H1 (cell line): ENCODE data around the gene DNAJC17. TPM values are rescaled to one million over a fixed set of nuclear protein-coding genes. Genes with fewer than 3 reads are reported as not detected.

Experiments used
- CTCF ChIA-PET: fragments of 300-600 bp; sonication (Branson Sonifier 250); formaldehyde crosslinking; loops from one replicate; lab custom pipeline; 2021; ENCODE audit not compliant: partially characterized antibody; lab: Charles Lee
- POLR2A ChIA-PET: fragments of 300-600 bp; sonication (Branson Sonifier 250); formaldehyde crosslinking; loops from one replicate; lab custom pipeline; 2021; ENCODE audit warnings: inconsistent platforms; ENCODE audit not compliant: partially characterized antibody; lab: Charles Lee
- DNase-seq, 2 experiments: peaks; one replicate each; pipeline versions ENCODE4 v3.0.0 to v3.0.0-alpha.2; 2010 to 2022; ENCODE audit warnings: low spot score in 2 of 2, low read depth in 1 of 2, mixed read lengths in 1 of 2
- FAIRE-seq: peaks from 2 replicates; lab custom pipeline; 2011; peaks lifted over from hg19 to GRCh38; lab: Jason Lieb, UNC
- H2AFZ ChIP-seq: 2 replicates; pipeline ENCODE4 v1.8.1; 2012; ENCODE audit warnings: low read length, inconsistent platforms
- H2AK5ac ChIP-seq: 2 replicates; pipeline ENCODE4 v1.6.1; 2013; ENCODE audit warnings: low read depth, low read length
- H2BK120ac ChIP-seq: replicated peaks from 2 replicates; pipeline ENCODE3; 2013; ENCODE audit warnings: low read depth, low read length, inconsistent platforms
- H2BK12ac ChIP-seq: 2 replicates; pipeline ENCODE4 v1.6.1; 2013; ENCODE audit warnings: low read depth, low read length
- H2BK15ac ChIP-seq: 2 replicates; pipeline ENCODE4 v1.6.1; 2013; ENCODE audit warnings: low read length
- H2BK20ac ChIP-seq: 2 replicates; pipeline ENCODE4 v1.6.1; 2013; ENCODE audit warnings: low read length
- H2BK5ac ChIP-seq: 2 replicates; pipeline ENCODE4 v1.6.1; 2013; ENCODE audit warnings: low read depth, low read length
- H3K14ac ChIP-seq: 2 replicates; pipeline ENCODE4 v1.6.1; 2013; ENCODE audit warnings: inconsistent platforms; ENCODE audit not compliant: insufficient read length
- H3K18ac ChIP-seq: 2 replicates; pipeline ENCODE4 v1.6.1; 2013; ENCODE audit warnings: low read length; ENCODE audit errors: extremely low read depth
- H3K23ac ChIP-seq: 2 replicates; pipeline ENCODE4 v1.6.1; 2013; ENCODE audit warnings: inconsistent platforms; ENCODE audit not compliant: insufficient read length
- H3K23me2 ChIP-seq: 2 replicates; pipeline ENCODE4 v1.6.1; 2013; ENCODE audit warnings: low read depth, low read length
- H3K27ac ChIP-seq: 2 replicates; pipeline ENCODE4 v1.6.1; 2011; ENCODE audit warnings: low read depth, low read length, inconsistent platforms
- H3K27me3 ChIP-seq, 4 experiments: replicated peaks in 1 of 4; 1 replicate in 1 of 4; 2 replicates in 3 of 4; pipeline versions ENCODE4 v1.6.1 to v1.8.1; 2011 to 2013; ENCODE audit warnings: low read length in 3 of 4, mild to moderate bottlenecking in 3 of 4, inconsistent platforms in 2 of 4, mixed read lengths in 2 of 4, moderate library complexity in 1 of 4; ENCODE audit not compliant: control insufficient read depth in 3 of 4, insufficient read depth in 3 of 4; ENCODE audit errors: extremely low read depth in 1 of 4
- H3K36me3 ChIP-seq, 4 experiments: 2 replicates each; pipeline versions ENCODE4 v1.6.1 to v1.8.1; 2011 to 2013; ENCODE audit warnings: mild to moderate bottlenecking in 4 of 4, low read length in 3 of 4, moderate library complexity in 2 of 4, control low read depth in 1 of 4, inconsistent platforms in 1 of 4; ENCODE audit not compliant: insufficient read depth in 4 of 4, control insufficient read depth in 2 of 4
- H3K4ac ChIP-seq: replicated peaks from 2 replicates; pipeline ENCODE3; 2013; ENCODE audit warnings: low read length, low read depth, mixed read lengths, inconsistent platforms; ENCODE audit not compliant: insufficient read length
- H3K4me1 ChIP-seq, 4 experiments: replicated peaks in 1 of 4; 1 replicate in 1 of 4; 2 replicates in 3 of 4; pipeline versions ENCODE4 v1.6.1 to v1.8.1; 2011 to 2013; ENCODE audit warnings: low read length in 3 of 4, inconsistent platforms in 2 of 4, mixed read lengths in 1 of 4; ENCODE audit not compliant: insufficient read depth in 4 of 4, control insufficient read depth in 3 of 4
- H3K4me2 ChIP-seq, 2 experiments: 2 replicates each; pipeline versions ENCODE4 v1.6.1 to v1.8.1; 2011 to 2013; ENCODE audit warnings: low read depth in 2 of 2, low read length in 2 of 2, control low read depth in 1 of 2, inconsistent platforms in 1 of 2, mild to moderate bottlenecking in 1 of 2; ENCODE audit not compliant: insufficient read depth in 1 of 2
- H3K4me3 ChIP-seq, 4 experiments: fragments of 200-600, 300-600 bp in 1 of 4; sonication (generic), shearing (Covaris generic), sonication (Bioruptor Twin) in 1 of 4; 2 replicates each; pipeline versions ENCODE4 v1.5.1 to v1.8.1; 2011 to 2016; ENCODE audit warnings: low read length in 4 of 4, low read depth in 3 of 4, control low read depth in 2 of 4, inconsistent platforms in 2 of 4, mild to moderate bottlenecking in 2 of 4, mixed read lengths in 1 of 4, moderate library complexity in 1 of 4; ENCODE audit not compliant: insufficient read depth in 2 of 4; ENCODE audit errors: extremely low read depth in 1 of 4
- H3K56ac ChIP-seq: replicated peaks from 2 replicates; pipeline ENCODE3; 2013; ENCODE audit warnings: low read depth, mild to moderate bottlenecking, mixed read lengths, low read length, inconsistent platforms; ENCODE audit not compliant: insufficient read length
- H3K79me1 ChIP-seq: 2 replicates; pipeline ENCODE4 v1.6.1; 2013; ENCODE audit warnings: low read depth, low read length, control low read depth
- H3K79me2 ChIP-seq, 2 experiments: 2 replicates each; pipeline versions ENCODE4 v1.6.1 to v1.8.1; 2012 to 2013; ENCODE audit warnings: low read length in 2 of 2, mild to moderate bottlenecking in 2 of 2, inconsistent platforms in 1 of 2; ENCODE audit not compliant: insufficient read depth in 2 of 2, control insufficient read depth in 1 of 2
- H3K9ac ChIP-seq, 4 experiments: replicated peaks in 1 of 4; 1 replicate in 1 of 4; 2 replicates in 3 of 4; pipeline versions ENCODE4 v1.6.1 to v1.8.1; 2011 to 2013; ENCODE audit warnings: low read depth in 3 of 4, low read length in 3 of 4, control low read depth in 2 of 4, mild to moderate bottlenecking in 2 of 4, moderate library complexity in 2 of 4, inconsistent platforms in 1 of 4; ENCODE audit errors: extremely low read depth in 1 of 4
- H3K9me3 ChIP-seq, 2 experiments: 2 replicates each; pipeline versions ENCODE4 v1.6.1 to v1.8.1; 2012 to 2013; ENCODE audit warnings: mild to moderate bottlenecking in 2 of 2, moderate library complexity in 2 of 2, control low read depth in 1 of 2, inconsistent platforms in 1 of 2, low read depth in 1 of 2, low read length in 1 of 2, mixed read lengths in 1 of 2; ENCODE audit not compliant: insufficient read depth in 2 of 2
- H4K20me1 ChIP-seq, 2 experiments: replicated peaks in 1 of 2; 2 replicates each; pipeline versions ENCODE3 to v1.8.1; 2011 to 2013; ENCODE audit warnings: inconsistent platforms in 2 of 2, low read length in 2 of 2, mild to moderate bottlenecking in 1 of 2; ENCODE audit not compliant: insufficient read depth in 2 of 2, control insufficient read depth in 1 of 2
- H4K5ac ChIP-seq: 2 replicates; pipeline ENCODE4 v1.6.1; 2013; ENCODE audit warnings: low read length, low read depth, mixed read lengths, inconsistent platforms; ENCODE audit not compliant: insufficient read length
- H4K8ac ChIP-seq: 2 replicates; pipeline ENCODE4 v1.8.0; 2013; ENCODE audit warnings: mild to moderate bottlenecking, moderate library complexity, low read length, inconsistent platforms; ENCODE audit not compliant: insufficient read depth; ENCODE audit errors: extremely low read depth
- H4K91ac ChIP-seq: replicated peaks from 2 replicates; pipeline ENCODE3; 2013; ENCODE audit warnings: low read length, mixed read lengths, inconsistent platforms; ENCODE audit not compliant: insufficient read length
- BRCA1 ChIP-seq: IDR thresholded peaks from 2 replicates; pipeline ENCODE4 v1.6.1; 2012; ENCODE audit warnings: low read depth, low read length, improper control_type of control experiment
- CBX5 ChIP-seq: fragments of 300-800, 300-1000 bp; sonication (generic); IDR thresholded peaks from 2 replicates; pipeline ENCODE4 v1.7.1; 2016; ENCODE audit warnings: antibody characterized with exemption, low read length, low read depth
- JUN ChIP-seq: IDR thresholded peaks from 2 replicates; pipeline ENCODE4 v1.6.1; 2011; ENCODE audit warnings: low read depth, mild to moderate bottlenecking, improper control_type of control experiment, low read length
- SAP30 ChIP-seq: fragments of 300-600 bp; sonication (generic); IDR thresholded peaks from 2 replicates; pipeline ENCODE4 v1.7.1; 2012; ENCODE audit warnings: low read length, moderate library complexity, mild to moderate bottlenecking, inconsistent platforms; ENCODE audit not compliant: insufficient read depth, insufficient replicate concordance
- TAF1 ChIP-seq: IDR thresholded peaks from 2 replicates; pipeline ENCODE4 v1.6.1; 2011; ENCODE audit warnings: mild to moderate bottlenecking, low read depth, low read length
- WGBS, 2 experiments: shearing (Covaris generic) in 1 of 2; methylation state at CpG; one replicate each; pipeline versions ENCODE4 v1.1.6 to v1.1.7; 2013 to 2015; ENCODE audit warnings: low lambda C conversion rate in 2 of 2, mixed read lengths in 2 of 2, inconsistent platforms in 1 of 2, low coverage in 1 of 2, missing lambda C conversion rate in 1 of 2; ENCODE audit not compliant: insufficient replicate concordance in 2 of 2, insufficient coverage in 1 of 2, insufficient read length in 1 of 2; ENCODE audit errors: extremely low coverage in 1 of 2, missing lambda C conversion rate in 1 of 2; 5-methylcytosine and 5-hydroxymethylcytosine counted together
- polyA plus RNA-seq, 7 experiments: library from polyadenylated mRNA; depleted of rRNA in 3 of 7; stranded (reverse) in 5 of 7; unstranded in 2 of 7; fragments of >200 nt in 5 of 7; fragments of 200-250 nt in 2 of 7; gene quantifications; 1 replicate in 5 of 7; 2 replicates in 1 of 7; 4 replicates in 1 of 7; pipeline versions ENCODE4 v1.2.1 to v1.2.3, GENCODE V29; 2011 to 2013; ENCODE audit warnings: missing spikeins in 2 of 7, mixed read lengths in 2 of 7
- total RNA-seq: library from RNA; stranded (reverse); fragmentation: NEBNext Ultra II Directional; extraction: Animal tissue kit (Norgen Biotek cat#: 25700); gene quantifications from 2 replicates; pipeline ENCODE4 v1.2.1, GENCODE V29; 2021

The DNAJC17 gene
- total and polyA plus RNA-seq, 2 of the 8 experiments (the other 6 are each of a cell fraction or from before 2014, with no cell fraction given), result 39.5 to 45.4 TPM

- Histone ChIP-seq H3K18ac (no peak overlapping the region), H3K9ac (no peak overlapping the region), H2BK20ac (no peak overlapping the region), H3K56ac (no peak overlapping the region), H2BK120ac (no peak overlapping the region), H3K4me1 (peaks cover 0 to 5% (median 3%) of the 10 kb centered on the region in 4 experiments; a peak in 5 of 7 replicates), H3K4me3 (no peak overlapping the region), H3K79me1 (no peaks in the 10 kb centered on the region), H2BK15ac (no peak overlapping the region), H2BK12ac (no peak overlapping the region), H3K79me2 (no peaks in the 10 kb centered on the region), H3K9me3 (no peaks in the 10 kb centered on the region), H3K4me2 (no peak overlapping the region), H3K27ac (no peak overlapping the region), H4K20me1 (no peaks in the 10 kb centered on the region), H4K5ac (no peak overlapping the region), H3K14ac (no peak overlapping the region), H3K27me3 (no peaks in the 10 kb centered on the region), H2AFZ (no peak overlapping the region), H2BK5ac (no peak overlapping the region), H3K23ac (no peak overlapping the region), H4K8ac (no peak overlapping the region), H2AK5ac (no peak overlapping the region), H3K23me2 (no peaks in the 10 kb centered on the region), H3K4ac (no peak overlapping the region), H3K36me3 (peaks cover 0 to 2% (median 0%) of the 10 kb centered on the region in 4 experiments; a peak in 1 of 8 replicates), H4K91ac (no peak overlapping the region)
- 93% methylated on average over 12 of the region's 12 CpGs; no CpG with 5 or more reads in 1 of the 2 experiments for WGBS, 2 experiments
- no peak for FAIRE-seq
- ChIA-PET POLR2A (interaction anchor here (0.7 kb wide), 1 partner anchor 73 kb away, joined by 3 read pairs; no protein-coding TSS in a partner anchor), CTCF (interaction anchor here (1.3 to 2.0 kb wide), 2 partner anchors 46 to 68 kb away, joined by 4 to 7 read pairs; no protein-coding TSS in a partner anchor)
- no peak for DNase-seq
- TF ChIP-seq BRCA1, result no peak
- TF ChIP-seq SAP30, result no peak
- no peak for TF ChIP-seq CBX5
- no peak for TF ChIP-seq JUN
- TF ChIP-seq TAF1, result no peak
These were observed 5.6 kb upstream of the DNAJC17 start for GRCh38 chr15:40812721-40813425.
